ENCODE data around the gene CREG1. TPM values are rescaled to one million over a fixed set of nuclear protein-coding genes. Genes with fewer than 3 reads are reported as not detected.
A peak's percentile ranks its signal among the peaks of the same experiment; 100 is the strongest.

Gene CREG1
- total RNA-seq, 1 experiment from 2014 or later = 91.5 TPM

DNA sequence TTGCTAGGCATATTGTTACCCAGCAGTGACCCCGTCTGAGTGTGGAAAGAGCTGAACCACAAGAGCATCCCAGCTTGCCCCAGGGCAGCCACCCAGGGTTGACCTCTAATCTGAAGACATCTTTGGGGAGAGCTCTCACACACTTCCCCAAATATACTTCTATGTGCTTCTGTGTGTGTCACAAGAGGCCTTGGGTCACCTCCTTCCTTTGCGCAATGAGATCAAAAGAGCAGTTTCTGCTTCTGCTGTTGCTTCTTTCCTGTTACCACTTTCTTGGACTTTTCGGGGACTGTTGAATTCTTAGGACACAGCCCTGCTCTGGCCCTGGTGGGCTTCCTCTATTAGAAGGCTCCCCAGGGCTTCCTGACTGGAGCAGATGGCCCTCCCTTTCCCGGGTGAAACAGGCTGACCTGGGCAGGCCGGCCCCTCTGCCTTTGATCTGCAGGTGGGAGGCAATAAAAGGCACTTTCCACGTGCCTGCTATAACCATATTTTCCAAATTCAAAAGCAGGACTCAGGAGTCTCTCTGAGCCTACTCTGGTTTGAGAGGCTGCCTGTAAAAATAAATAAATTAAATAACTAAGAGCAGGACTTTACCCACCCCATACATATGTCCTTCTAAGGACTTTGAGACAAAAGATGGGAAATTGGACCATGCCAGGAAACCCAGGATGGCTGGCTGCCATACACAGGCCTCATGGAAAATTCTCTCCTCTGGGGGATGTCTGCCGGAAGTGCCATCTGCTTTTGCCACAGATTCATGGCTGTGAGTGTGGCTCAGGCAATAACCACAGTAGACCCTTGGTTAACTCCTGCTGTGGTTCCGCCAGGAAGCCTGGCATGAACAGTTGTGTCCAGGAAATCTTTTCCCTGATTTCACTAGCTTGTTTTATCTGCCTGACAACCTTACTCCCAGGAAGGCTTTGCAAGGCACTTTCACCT is 48.2 kb upstream of the CREG1 start:
- ChIA-PET POLR2A (no interaction called here), CTCF (interaction anchor here (1.8 to 2.3 kb wide), 2 partner anchors 85 to 481 kb away, joined by 15 to 46 read pairs; no protein-coding TSS in a partner anchor)
- H3K36me3 Mint-ChIP-seq (ENCODE audit: insufficient read depth, unreplicated experiment) = no peaks in the 10 kb centered on the region
- peaks cover 3% of the 10 kb centered on the region for H3K9me3 Mint-ChIP-seq (ENCODE audit: unreplicated experiment)
- no TSS peak for BruUV-seq (replicated peaks)
- Histone ChIP-seq H3K4me3 (ENCODE audit: low read depth, low read length) (no peak overlapping the region), H3K36me3 (ENCODE audit: control insufficient read depth, insufficient read depth, low read length) (no peaks in the 10 kb centered on the region), H3K4me1 (no peaks in the 10 kb centered on the region), H3K27me3 (replicated peaks; ENCODE audit: control insufficient read depth, insufficient read depth, low read length) (no peaks in the 10 kb centered on the region), H3K9me3 (0 out of 2 replicates have a peak, but pooled peaks cover 1% of the 10 kb centered on the region)
- H3K4me3 Mint-ChIP-seq (ENCODE audit: unreplicated experiment) = no peak overlapping the region
- no peak for TF ChIP-seq CTCF (IDR thresholded peaks at IDR 0.05; ENCODE audit: insufficient read depth in 1 of 2, low read depth in 1 of 2, low read length in 1 of 2, severe bottlenecking in 1 of 2, unreplicated experiment in 1 of 2)
- peak in 1 of 2 experiments; percentile 30 for DNase-seq
- H3K4me1 Mint-ChIP-seq (ENCODE audit: low read depth, unreplicated experiment) = peaks cover 14% of the 10 kb centered on the region
- peak overlapping the region; percentile 18 for H3K27ac Mint-ChIP-seq (ENCODE audit: unreplicated experiment)
- intact Hi-C loops (cut with micrococcal nuclease; ENCODE audit: unreplicated experiment) = loop anchor here (5.0 kb wide), 1 partner anchor 481 kb away; no protein-coding TSS in a partner anchor
- peaks cover 3% of the 10 kb centered on the region for H3K27me3 Mint-ChIP-seq (ENCODE audit: insufficient read depth, unreplicated experiment)

DNA sequence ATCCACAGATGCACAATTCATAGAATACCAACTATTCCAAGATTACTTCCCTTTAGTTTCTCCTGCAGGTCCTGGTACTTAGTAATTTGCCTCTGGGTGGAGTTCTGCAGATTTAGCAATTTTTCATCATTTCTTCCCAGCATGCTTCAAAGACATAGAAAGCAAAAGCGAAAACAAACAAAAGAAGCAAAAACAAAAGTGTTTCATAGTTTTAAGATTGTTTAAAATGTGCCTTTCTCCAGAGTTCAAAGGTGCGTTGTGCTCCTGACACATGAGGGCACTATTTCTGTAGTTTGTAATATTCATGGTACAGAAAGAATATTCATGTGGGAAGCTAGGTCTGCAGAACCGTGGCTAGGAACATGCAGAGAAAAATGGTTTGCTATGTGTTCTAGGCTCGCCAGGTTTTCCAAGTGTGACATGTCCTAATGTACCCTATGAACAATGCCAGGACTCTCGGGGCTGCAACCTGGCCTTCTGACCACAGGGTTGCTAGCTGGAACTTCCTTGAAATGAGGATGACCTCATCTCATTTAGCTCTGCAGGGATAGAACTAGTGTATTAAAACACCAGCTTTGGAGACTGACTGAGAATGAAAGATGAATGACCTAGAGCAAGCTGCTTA is 46.5 kb upstream of the CREG1 start:
- H3K36me3 ChIP-seq (ENCODE audit: control insufficient read depth, insufficient read depth, low read length) = no peaks in the 10 kb centered on the region
- no peaks in the 10 kb centered on the region for H3K27me3 ChIP-seq (replicated peaks; ENCODE audit: control insufficient read depth, insufficient read depth, low read length)
- BruUV-seq (replicated peaks) = no TSS peak
- H3K4me3 ChIP-seq (ENCODE audit: low read depth, low read length) = no peak overlapping the region
- peaks cover 6% of the 10 kb centered on the region for H3K27me3 Mint-ChIP-seq (ENCODE audit: insufficient read depth, unreplicated experiment)
- ChIA-PET CTCF (interaction anchor here (0.6 to 2.3 kb wide), 11 partner anchors 12 to 482 kb away, joined by 3 to 46 read pairs (median 4); no protein-coding TSS in a partner anchor), POLR2A (no interaction called here)
- H3K36me3 Mint-ChIP-seq (ENCODE audit: insufficient read depth, unreplicated experiment) = no peaks in the 10 kb centered on the region
- H3K27ac Mint-ChIP-seq (ENCODE audit: unreplicated experiment) = no peak overlapping the region
- H3K9me3 Mint-ChIP-seq (ENCODE audit: unreplicated experiment) = no peaks in the 10 kb centered on the region
- intact Hi-C loops (cut with micrococcal nuclease; ENCODE audit: unreplicated experiment) = loop anchor here (1.0 to 5.0 kb wide), 3 partner anchors 88 to 482 kb away; no protein-coding TSS in a partner anchor
- peak; percentile 42 to 44 for TF ChIP-seq CTCF (IDR thresholded peaks at IDR 0.05; ENCODE audit: insufficient read depth in 1 of 2, low read depth in 1 of 2, low read length in 1 of 2, severe bottlenecking in 1 of 2, unreplicated experiment in 1 of 2)
- no peak overlapping the region for H3K4me3 Mint-ChIP-seq (ENCODE audit: unreplicated experiment)
- DNase-seq = peak in 1 of 2 experiments; percentile 8
- no peaks in the 10 kb centered on the region for H3K4me1 ChIP-seq
- no peaks in the 10 kb centered on the region for H3K9me3 ChIP-seq
- H3K4me1 Mint-ChIP-seq (ENCODE audit: low read depth, unreplicated experiment) = peaks cover 14% of the 10 kb centered on the region

DNA sequence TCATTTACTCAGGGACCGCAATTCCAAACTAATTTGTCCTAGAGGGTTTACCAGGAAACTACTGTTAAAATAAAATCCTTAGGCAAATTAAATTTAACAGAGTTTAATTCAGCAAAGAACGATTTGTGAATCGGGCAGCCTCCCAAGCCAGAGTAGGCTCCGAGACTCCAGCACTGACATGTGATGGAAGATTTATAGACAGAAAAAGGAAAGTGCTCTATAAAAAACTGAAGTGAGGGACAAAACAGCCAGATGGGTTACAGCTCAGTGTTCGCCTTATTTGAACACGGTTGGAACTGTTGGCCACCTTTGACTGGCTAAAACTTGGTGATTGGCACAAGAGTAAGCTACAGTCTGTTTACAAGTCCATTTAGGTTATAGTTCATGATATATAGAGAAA is 41.3 kb upstream of the CREG1 start:
- Histone ChIP-seq H3K36me3 (ENCODE audit: control insufficient read depth, insufficient read depth, low read length) (no peaks in the 10 kb centered on the region), H3K27me3 (replicated peaks; ENCODE audit: control insufficient read depth, insufficient read depth, low read length) (no peaks in the 10 kb centered on the region), H3K4me1 (no peaks in the 10 kb centered on the region), H3K4me3 (ENCODE audit: low read depth, low read length) (no peak overlapping the region), H3K9me3 (no peaks in the 10 kb centered on the region)
- Mint-ChIP-seq H3K9me3 (ENCODE audit: unreplicated experiment) (no peaks in the 10 kb centered on the region), H3K27ac (ENCODE audit: unreplicated experiment) (no peak overlapping the region), H3K4me3 (ENCODE audit: unreplicated experiment) (no peak overlapping the region), H3K4me1 (ENCODE audit: low read depth, unreplicated experiment) (peaks cover 2% of the 10 kb centered on the region), H3K27me3 (ENCODE audit: insufficient read depth, unreplicated experiment) (peaks cover 6% of the 10 kb centered on the region), H3K36me3 (ENCODE audit: insufficient read depth, unreplicated experiment) (no peaks in the 10 kb centered on the region)
- intact Hi-C loops (cut with micrococcal nuclease; ENCODE audit: unreplicated experiment) = no loop called here
- no peak for TF ChIP-seq CTCF (IDR thresholded peaks at IDR 0.05; ENCODE audit: insufficient read depth in 1 of 2, low read depth in 1 of 2, low read length in 1 of 2, severe bottlenecking in 1 of 2, unreplicated experiment in 1 of 2)
- BruUV-seq (replicated peaks) = no TSS peak
- no peak for DNase-seq
- POLR2A ChIA-PET = no interaction called here
- CTCF ChIA-PET = interaction anchor here (0.6 to 1.4 kb wide), 2 partner anchors 33 to 93 kb away, joined by 4 to 7 read pairs; no protein-coding TSS in a partner anchor
